Esophagus squamous epithelium (tissue), 4 donors: Measurements from ENCODE around the gene PTRH1.

Experiments
- POLR2A ChIP-seq, 4 donors: fragments of 450-650 bp; IDR thresholded peaks; one replicate each; pipeline ENCODE4 v1.6.1; 2017; ENCODE audit warnings: antibody characterized with exemption in 4 of 4, mild to moderate bottlenecking in 4 of 4, moderate library complexity in 3 of 4
- TF ChIP-seq, protein P1 (sequence below), 6 experiments: fragments of 450-650 bp in 4 of 6; fragments of 200-600 bp in 2 of 6; sonication (generic) in 2 of 6; IDR thresholded peaks; one replicate each; pipeline ENCODE4 v1.5.1; 2016 to 2019; ENCODE audit warnings: antibody characterized with exemption in 6 of 6, mild to moderate bottlenecking in 4 of 6, moderate library complexity in 4 of 6

DNA sequence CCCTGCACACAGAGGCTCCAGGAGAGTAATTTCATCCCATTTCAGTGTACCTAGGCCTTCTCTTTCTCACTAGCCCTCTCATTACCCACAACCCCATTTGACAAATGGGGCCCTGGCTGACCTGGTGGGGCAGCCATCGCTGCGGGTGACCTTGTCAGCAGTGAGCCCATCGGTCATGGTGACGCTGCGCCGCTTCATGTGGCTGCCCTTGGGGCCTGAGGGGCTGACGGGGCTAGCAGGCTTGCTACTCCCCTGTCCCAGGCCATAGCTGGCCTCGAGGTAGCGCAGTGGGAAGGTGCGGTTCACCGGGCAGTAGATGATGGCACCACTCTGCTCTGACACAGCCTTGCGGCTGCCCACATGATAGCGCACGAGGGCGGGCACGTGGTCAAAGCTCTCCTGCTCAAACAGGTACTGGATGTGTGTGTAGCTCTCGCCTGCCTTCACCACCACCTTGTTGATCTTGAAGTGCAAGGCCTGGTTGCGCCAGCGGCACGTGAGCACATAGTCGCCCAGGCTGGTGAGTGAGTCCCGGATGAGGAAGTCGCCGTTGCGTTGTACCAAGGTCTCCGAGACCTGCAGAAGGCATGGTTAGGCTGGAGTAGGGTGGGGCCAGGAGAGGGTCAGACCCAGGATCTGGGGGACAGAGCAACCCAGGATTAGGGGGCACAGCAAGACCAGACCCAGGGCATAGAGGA lies 33.8 kb upstream of the PTRH1 start:
- TF ChIP-seq POLR2A (IDR thresholded peaks at IDR 0.05): no peak
- TF ChIP-seq, protein P1, sequence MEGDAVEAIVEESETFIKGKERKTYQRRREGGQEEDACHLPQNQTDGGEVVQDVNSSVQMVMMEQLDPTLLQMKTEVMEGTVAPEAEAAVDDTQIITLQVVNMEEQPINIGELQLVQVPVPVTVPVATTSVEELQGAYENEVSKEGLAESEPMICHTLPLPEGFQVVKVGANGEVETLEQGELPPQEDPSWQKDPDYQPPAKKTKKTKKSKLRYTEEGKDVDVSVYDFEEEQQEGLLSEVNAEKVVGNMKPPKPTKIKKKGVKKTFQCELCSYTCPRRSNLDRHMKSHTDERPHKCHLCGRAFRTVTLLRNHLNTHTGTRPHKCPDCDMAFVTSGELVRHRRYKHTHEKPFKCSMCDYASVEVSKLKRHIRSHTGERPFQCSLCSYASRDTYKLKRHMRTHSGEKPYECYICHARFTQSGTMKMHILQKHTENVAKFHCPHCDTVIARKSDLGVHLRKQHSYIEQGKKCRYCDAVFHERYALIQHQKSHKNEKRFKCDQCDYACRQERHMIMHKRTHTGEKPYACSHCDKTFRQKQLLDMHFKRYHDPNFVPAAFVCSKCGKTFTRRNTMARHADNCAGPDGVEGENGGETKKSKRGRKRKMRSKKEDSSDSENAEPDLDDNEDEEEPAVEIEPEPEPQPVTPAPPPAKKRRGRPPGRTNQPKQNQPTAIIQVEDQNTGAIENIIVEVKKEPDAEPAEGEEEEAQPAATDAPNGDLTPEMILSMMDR (IDR thresholded peaks at IDR 0.05): no peak
